22Rv1 (cell line): Measurements from ENCODE around the gene OSCAR.

Experiments
- CTCF ChIP-seq: fragments of 450-650 bp; IDR thresholded peaks from 2 replicates; pipeline ENCODE4 v1.5.1; 2017; ENCODE audit warnings: mild to moderate bottlenecking
- ZFX ChIP-seq: fragments of 450-650 bp; IDR thresholded peaks from 2 replicates; pipeline ENCODE4 v1.6.1; 2017; ENCODE audit warnings: antibody characterized with exemption, borderline replicate concordance

GRCh38 chr19:54077334-54077733 is 23.3 kb downstream of the OSCAR start:
- TF ChIP-seq CTCF (no peak), ZFX (no peak)
